Fibroblast of pulmonary artery (primary cell): ENCODE data around the gene SLC25A29.

Source experiments
- DNase-seq: peaks from one replicate; pipeline ENCODE4 v3.0.0-alpha.2; 2010; ENCODE audit warnings: low read depth
- H3K4me3 ChIP-seq: replicated peaks from 2 replicates; pipeline ENCODE4 v1.5.1; 2011; ENCODE audit warnings: low read depth, mild to moderate bottlenecking, control low read depth, low read length, moderate library complexity
- CTCF ChIP-seq: IDR thresholded peaks from 2 replicates; pipeline ENCODE4 v1.5.1; 2011; ENCODE audit warnings: mild to moderate bottlenecking, control low read depth, low read length, inconsistent platforms; ENCODE audit errors: missing control alignments

The SLC25A29 gene

GRCh38 chr14:100306101-100306997, at the start of gene SLC25A29:
TSS of gene SLC25A29 (minus strand) at chr14:100306444. CDS start at chr14:100306232, 212 bp downstream.
- TF ChIP-seq CTCF: no peak
- H3K4me3 ChIP-seq: peak within 1 kb of the TSS; percentile 77
- DNase-seq: peak; percentile 87

- TF ChIP-seq CTCF: no peak
- no peak overlapping the region for H3K4me3 ChIP-seq
- DNase-seq: no peak
Measured at GRCh38 chr14:100350986-100351385, 44.7 kb upstream of the SLC25A29 start.

GRCh38 chr14:100350276-100350926, 44.2 kb upstream of the SLC25A29 start:
- H3K4me3 ChIP-seq: no peak overlapping the region
- no peak for TF ChIP-seq CTCF
- no peak for DNase-seq

GRCh38 chr14:100348784-100349685, 42.8 kb upstream of the SLC25A29 start:
- no peak for DNase-seq
- no peak for TF ChIP-seq CTCF

GRCh38 chr14:100348253-100348729, 42.0 kb upstream of the SLC25A29 start:
- no peak for TF ChIP-seq CTCF
- no peak for DNase-seq
- H3K4me3 ChIP-seq: no peak overlapping the region

More at GRCh38 chr14:100348784-100349685, 42.8 kb upstream of the SLC25A29 start:
- no peak overlapping the region for H3K4me3 ChIP-seq

GRCh38 chr14:100346306-100347091, 40.3 kb upstream of the SLC25A29 start:
- no peak for TF ChIP-seq CTCF
- DNase-seq: no peak
- no peak overlapping the region for H3K4me3 ChIP-seq
